Heart left ventricle (tissue), 16 donors: ENCODE measurements around the gene EFHD2. TPM values are rescaled to one million over a fixed set of nuclear protein-coding genes. Genes with fewer than 3 reads are reported as not detected.

Experiments
- ATAC-seq, 4 donors: fragments of 200-7000 bp; cut with Tn5 transposase; one replicate each; pipeline ENCODE4 v1.9.1; 2020 to 2022; ENCODE audit warnings: moderate library complexity in 4 of 4, mild to moderate bottlenecking in 3 of 4, moderate number of reproducible peaks in 1 of 4
- DNase-seq, 5 donors: peaks; one replicate each; pipeline ENCODE4 v3.0.0-alpha.2; 2020
- H3K27ac ChIP-seq, 12 donors: fragments of 200-600 bp; sonication (generic) in 4 of 12; one replicate each; pipeline versions ENCODE4 v1.5.0 to v1.8.0; 2016 to 2022; ENCODE audit warnings: mild to moderate bottlenecking in 2 of 12
- H3K27me3 ChIP-seq, 9 donors: fragments of 200-600 bp; sonication (generic) in 2 of 9; one replicate each; pipeline versions ENCODE4 v1.5.1 to v1.8.0; 2016 to 2022; ENCODE audit warnings: mild to moderate bottlenecking in 3 of 9
- H3K36me3 ChIP-seq, 9 donors: fragments of 200-600 bp; sonication (generic) in 2 of 9; one replicate each; pipeline versions ENCODE4 v1.5.0 to v1.8.0; 2018 to 2022; ENCODE audit warnings: mild to moderate bottlenecking in 2 of 9
- H3K4me1 ChIP-seq, 12 donors: fragments of 200-600 bp; sonication (generic) in 4 of 12; one replicate each; pipeline versions ENCODE4 v1.5.0 to v1.8.0; 2016 to 2022; ENCODE audit warnings: mild to moderate bottlenecking in 3 of 12
- H3K4me3 ChIP-seq, 12 donors: fragments of 200-600 bp; sonication (generic) in 4 of 12; one replicate each; pipeline versions ENCODE4 v1.5.0 to v1.8.0; 2017 to 2022; ENCODE audit warnings: mild to moderate bottlenecking in 9 of 12, moderate library complexity in 4 of 12
- H3K9me3 ChIP-seq, 12 donors: fragments of 200-600 bp; sonication (generic) in 4 of 12; one replicate each; pipeline versions ENCODE4 v1.5.0 to v1.8.0; 2016 to 2022; ENCODE audit warnings: mild to moderate bottlenecking in 1 of 12
- CTCF ChIP-seq, 12 donors: fragments of 200-600 bp; sonication (generic) in 4 of 12; IDR thresholded peaks; one replicate each; pipeline versions ENCODE4 v1.5.0 to v1.8.0; 2018 to 2022; ENCODE audit warnings: antibody characterized with exemption in 12 of 12, mild to moderate bottlenecking in 5 of 12
- POLR2A ChIP-seq, 2 donors: fragments of 450-650 bp; IDR thresholded peaks; one replicate each; pipeline ENCODE4 v1.6.1; 2017; ENCODE audit warnings: antibody characterized with exemption in 2 of 2, mild to moderate bottlenecking in 2 of 2, moderate library complexity in 2 of 2
- WGBS, 4 donors: extraction: QIAGEN DNeasy Blood & Tissue Kit in 2 of 4; methylation state at CpG; one replicate each; pipeline versions ENCODE4 v1.1.5 to v1.1.7; 2013 to 2018; 5-methylcytosine and 5-hydroxymethylcytosine counted together
- intact Hi-C, 10 donors: fragments of 100-400 bp; cut with DNase I; formaldehyde crosslinking; loops; one replicate each; pipeline versions ENCODE4 v1.11.1 to v1.14.2; 2022
- polyA plus RNA-seq, 2 donors: library from polyadenylated mRNA; stranded (reverse); fragments of 200-250 nt; gene quantifications; one replicate each; pipeline ENCODE4 v1.2.3, GENCODE V29; 2013
- total RNA-seq, 9 donors: library from RNA; depleted of rRNA in 2 of 9; stranded (reverse); fragments of >200 nt in 2 of 9; fragmentation: NEBNext Ultra II Directional in 3 of 9; extraction: Animal tissue kit (Norgen Biotek cat#: 25700) in 3 of 9; gene quantifications; one replicate each; pipeline versions ENCODE4 v1.1.0 to v1.2.4, GENCODE V29; 2016 to 2023
- donor health status: ischemic (EF 13 %, LVEDD 7.1; RV severe dilation, severe dysfunction).
- donor health status: healthy with polysubstance abuse.
- donor health status: DM: no; HTN: yes; CAD: no.
- donor health status: DM: no; HTN: no; CAD: no.
- donor health status: ischemic (EF 25% LVEDD 6.9; RV normal size, moderate dysfunction).
- donor health status: ischemic (EF 25% LVEDD 5.7; RV mildly dilated, moderate dysfunction).
- donor health status: healthy.
- donor health status: DM: yes; HTN: yes; CAD: no.
- donor health status: ischemic (EF 35%, LVEDD 5.7; RV mildly dilated, moderate dysfunction).
- donor health status: nonischemic (EF 11% LVEDD 7.7; RV severe dilation, severe dysfunction).
- donor health status: DM: yes; HTN: yes; CAD: no.
- donor health status: PGD.
- donor health status: ischemic (EF 29% LVEDD 5.4; RV normal size, mild dysfunction).
- donor health status: nonischemic (EF 23%, LVEDD 6.1; RV moderate dilation, normal function).

EFHD2 gene
- total and polyA plus RNA-seq, 11 donors, result 11.2 to 52.2 (median 15.8) TPM

- WGBS, 4 donors, result 90 to 93% (median 92%) methylated on average over 22 of the region's 22 CpGs
- no peak for DNase-seq
- Histone ChIP-seq H3K9me3 (no peaks in the 10 kb centered on the region), H3K27me3 (peaks cover 0 to 23% (median 0%) of the 10 kb centered on the region in 9 donors), H3K27ac (no peak overlapping the region), H3K36me3 (no peaks in the 10 kb centered on the region), H3K4me1 (peaks cover 0 to 11% (median 0%) of the 10 kb centered on the region in 12 donors), H3K4me3 (no peak overlapping the region)
- no peak for ATAC-seq
- intact Hi-C loops, result no loop called here
- TF ChIP-seq POLR2A (IDR thresholded peaks at IDR 0.05) (no peak), CTCF (IDR thresholded peaks at IDR 0.05) (no peak)
Measured at GRCh38 chr1:15380601-15381508, 28.8 kb upstream of the EFHD2 start.

GRCh38 chr1:15381805-15382204 is 27.9 kb upstream of the EFHD2 start:
- intact Hi-C loops, result no loop called here
- ATAC-seq (no peak), DNase-seq (no peak)
- no peak for TF ChIP-seq POLR2A (IDR thresholded peaks at IDR 0.05)
- TF ChIP-seq CTCF (IDR thresholded peaks at IDR 0.05), result no peak
- Histone ChIP-seq H3K4me3 (no peak overlapping the region), H3K27ac (no peak overlapping the region), H3K4me1 (peaks cover 0 to 20% (median 2%) of the 10 kb centered on the region in 12 donors), H3K9me3 (no peaks in the 10 kb centered on the region), H3K27me3 (peaks cover 0 to 24% (median 0%) of the 10 kb centered on the region in 9 donors), H3K36me3 (no peaks in the 10 kb centered on the region)
- WGBS, 4 donors, result 87 to 93% (median 89%) methylated on average over 12 of the region's 12 CpGs

- no peaks in the 10 kb centered on the region for H3K9me3 ChIP-seq
- no peak overlapping the region for H3K27ac ChIP-seq
- H3K27me3 ChIP-seq, result peaks cover 0 to 34% (median 0%) of the 10 kb centered on the region in 9 donors
- no peak for DNase-seq
- peaks cover 0 to 21% (median 2%) of the 10 kb centered on the region in 12 donors for H3K4me1 ChIP-seq
- 75 to 79% (median 76%) methylated on average over 26 of the region's 26 CpGs for WGBS, 4 donors
- H3K4me3 ChIP-seq, result no peak overlapping the region
- intact Hi-C loops, result no loop called here
- TF ChIP-seq CTCF (IDR thresholded peaks at IDR 0.05), result no peak
- no peak for TF ChIP-seq POLR2A (IDR thresholded peaks at IDR 0.05)
- H3K36me3 ChIP-seq, result no peaks in the 10 kb centered on the region
- ATAC-seq, result peak in 3 of 4 donors; percentile 15 to 29 (median 18)
Measured at GRCh38 chr1:15382601-15383518, 26.8 kb upstream of the EFHD2 start.

GRCh38 chr1:15383810-15384209 is 25.9 kb upstream of the EFHD2 start:
- intact Hi-C loops, result no loop called here
- H3K4me3 ChIP-seq, result no peak overlapping the region
- TF ChIP-seq POLR2A (IDR thresholded peaks at IDR 0.05) (no peak), CTCF (IDR thresholded peaks at IDR 0.05) (no peak)
- DNase-seq (no peak), ATAC-seq (peak in 1 of 4 donors; percentile 9)
- peaks cover 0 to 21% (median 2%) of the 10 kb centered on the region in 12 donors for H3K4me1 ChIP-seq
- 92 to 98% (median 97%) methylated on average over 5 of the region's 5 CpGs for WGBS, 4 donors
- peaks cover 0 to 36% (median 0%) of the 10 kb centered on the region in 9 donors for H3K27me3 ChIP-seq
- no peak overlapping the region for H3K27ac ChIP-seq
- no peaks in the 10 kb centered on the region for H3K9me3 ChIP-seq
- no peaks in the 10 kb centered on the region for H3K36me3 ChIP-seq
